Neuronal stem cell (in vitro differentiated cells): ENCODE results near the gene COL11A1. TPM values are rescaled to one million over a fixed set of nuclear protein-coding genes. Genes with fewer than 3 reads are reported as not detected.

ENCODE experiments used
- DNase-seq: peaks from one replicate; pipeline ENCODE4 v3.0.0-alpha.2; 2013; ENCODE audit warnings: low spot score
- H2AFZ ChIP-seq: one replicate; pipeline ENCODE4 v1.6.1; 2013; ENCODE audit warnings: mild to moderate bottlenecking, low read length, inconsistent platforms
- H2AK5ac ChIP-seq: 2 replicates; pipeline ENCODE4 v1.6.1; 2013; ENCODE audit warnings: low read depth, mild to moderate bottlenecking, inconsistent platforms, low read length, moderate library complexity, mixed read lengths
- H2BK120ac ChIP-seq: 2 replicates; pipeline ENCODE4 v1.6.1; 2013; ENCODE audit warnings: low read depth, mild to moderate bottlenecking, inconsistent platforms, low read length, moderate library complexity, mixed read lengths
- H2BK12ac ChIP-seq: one replicate; pipeline ENCODE4 v1.6.1; 2013; ENCODE audit warnings: low read length, inconsistent platforms
- H2BK15ac ChIP-seq: 2 replicates; pipeline ENCODE4 v1.6.1; 2013; ENCODE audit warnings: mild to moderate bottlenecking, low read length, inconsistent platforms, mixed read lengths
- H2BK5ac ChIP-seq: one replicate; pipeline ENCODE4 v1.6.1; 2013; ENCODE audit warnings: inconsistent platforms, mild to moderate bottlenecking, low read length, moderate library complexity
- H3K14ac ChIP-seq: one replicate; pipeline ENCODE4 v1.6.1; 2013; ENCODE audit warnings: low read length, inconsistent platforms
- H3K18ac ChIP-seq: 2 replicates; pipeline ENCODE4 v1.6.1; 2013; ENCODE audit warnings: low read length, inconsistent platforms
- H3K23ac ChIP-seq: 2 replicates; pipeline ENCODE4 v1.6.1; 2013; ENCODE audit warnings: low read depth, mild to moderate bottlenecking, mixed read lengths, low read length, inconsistent platforms; ENCODE audit not compliant: poor library complexity
- H3K27ac ChIP-seq: replicated peaks from 3 replicates; pipeline ENCODE4 v1.5.1; 2013; ENCODE audit warnings: low read length, inconsistent platforms
- H3K27me3 ChIP-seq, 3 experiments: 2 replicates each; pipeline ENCODE4 v1.6.1; 2013; ENCODE audit warnings: low read length in 3 of 3, mild to moderate bottlenecking in 2 of 3, inconsistent platforms in 1 of 3, low read depth in 1 of 3, mixed read lengths in 1 of 3, moderate library complexity in 1 of 3; ENCODE audit not compliant: control insufficient read depth in 3 of 3, insufficient read depth in 3 of 3
- H3K36me3 ChIP-seq, 2 donors: replicated peaks in 1 of 2; 2 replicates each; pipeline ENCODE4 v1.6.1; 2013; ENCODE audit warnings: low read length in 2 of 2; ENCODE audit not compliant: control insufficient read depth in 2 of 2, insufficient read depth in 2 of 2
- H3K4ac ChIP-seq: 2 replicates; pipeline ENCODE4 v1.6.1; 2013; ENCODE audit warnings: inconsistent platforms, mild to moderate bottlenecking, low read length, moderate library complexity
- H3K4me1 ChIP-seq, 2 donors: 1 replicate in 1 of 2; 2 replicates in 1 of 2; pipeline ENCODE4 v1.6.1; 2013; ENCODE audit warnings: low read length in 2 of 2, low read depth in 1 of 2; ENCODE audit not compliant: control insufficient read depth in 2 of 2, insufficient read depth in 1 of 2
- H3K4me2 ChIP-seq: one replicate; pipeline ENCODE4 v1.6.1; 2013; ENCODE audit warnings: mild to moderate bottlenecking, low read length, inconsistent platforms; ENCODE audit not compliant: insufficient read depth, poor library complexity, severe bottlenecking
- H3K4me3 ChIP-seq, 2 donors: 2 replicates each; pipeline ENCODE4 v1.5.1; 2013; ENCODE audit warnings: low read length in 2 of 2, mild to moderate bottlenecking in 2 of 2, inconsistent platforms in 1 of 2, moderate library complexity in 1 of 2
- H3K79me1 ChIP-seq: one replicate; pipeline ENCODE4 v1.6.1; 2013; ENCODE audit warnings: low read depth, mild to moderate bottlenecking, inconsistent platforms, low read length, moderate library complexity
- H3K9ac ChIP-seq: one replicate; pipeline ENCODE4 v1.6.1; 2013; ENCODE audit warnings: mild to moderate bottlenecking, low read depth, low read length, inconsistent platforms; ENCODE audit not compliant: poor library complexity
- H3K9me3 ChIP-seq, 2 donors: replicated peaks in 1 of 2; 2 replicates each; pipeline versions ENCODE3 to v1.6.1; 2013; ENCODE audit warnings: low read length in 2 of 2, mild to moderate bottlenecking in 2 of 2, inconsistent platforms in 1 of 2, low read depth in 1 of 2, mixed read lengths in 1 of 2, moderate library complexity in 1 of 2; ENCODE audit not compliant: control insufficient read depth in 2 of 2, insufficient read depth in 1 of 2
- H4K8ac ChIP-seq: one replicate; pipeline ENCODE4 v1.6.1; 2013; ENCODE audit warnings: low read depth, mild to moderate bottlenecking, inconsistent platforms, low read length, moderate library complexity
- H4K91ac ChIP-seq: one replicate; pipeline ENCODE4 v1.6.1; 2013; ENCODE audit warnings: low read length, low read depth, mild to moderate bottlenecking, inconsistent platforms; ENCODE audit not compliant: poor library complexity
- WGBS, 2 donors: extraction: QIAGEN DNeasy Blood & Tissue Kit; methylation state at CpG; one replicate each; pipeline ENCODE4 v1.1.7; 2013; ENCODE audit warnings: missing lambda C conversion rate in 2 of 2, mixed read lengths in 1 of 2; ENCODE audit not compliant: insufficient read length in 2 of 2, insufficient replicate concordance in 1 of 2; ENCODE audit errors: extremely low coverage in 2 of 2; 5-methylcytosine and 5-hydroxymethylcytosine counted together
- polyA plus RNA-seq, 2 experiments: library from polyadenylated mRNA; stranded (reverse); fragments of 200-250 nt; gene quantifications; one replicate each; pipeline ENCODE4 v1.2.3, GENCODE V29; 2013

COL11A1 gene
- polyA plus RNA-seq (2013, experiment 1 of 2): 119 TPM
- polyA plus RNA-seq (2013, experiment 2 of 2): 130 TPM

DNA sequence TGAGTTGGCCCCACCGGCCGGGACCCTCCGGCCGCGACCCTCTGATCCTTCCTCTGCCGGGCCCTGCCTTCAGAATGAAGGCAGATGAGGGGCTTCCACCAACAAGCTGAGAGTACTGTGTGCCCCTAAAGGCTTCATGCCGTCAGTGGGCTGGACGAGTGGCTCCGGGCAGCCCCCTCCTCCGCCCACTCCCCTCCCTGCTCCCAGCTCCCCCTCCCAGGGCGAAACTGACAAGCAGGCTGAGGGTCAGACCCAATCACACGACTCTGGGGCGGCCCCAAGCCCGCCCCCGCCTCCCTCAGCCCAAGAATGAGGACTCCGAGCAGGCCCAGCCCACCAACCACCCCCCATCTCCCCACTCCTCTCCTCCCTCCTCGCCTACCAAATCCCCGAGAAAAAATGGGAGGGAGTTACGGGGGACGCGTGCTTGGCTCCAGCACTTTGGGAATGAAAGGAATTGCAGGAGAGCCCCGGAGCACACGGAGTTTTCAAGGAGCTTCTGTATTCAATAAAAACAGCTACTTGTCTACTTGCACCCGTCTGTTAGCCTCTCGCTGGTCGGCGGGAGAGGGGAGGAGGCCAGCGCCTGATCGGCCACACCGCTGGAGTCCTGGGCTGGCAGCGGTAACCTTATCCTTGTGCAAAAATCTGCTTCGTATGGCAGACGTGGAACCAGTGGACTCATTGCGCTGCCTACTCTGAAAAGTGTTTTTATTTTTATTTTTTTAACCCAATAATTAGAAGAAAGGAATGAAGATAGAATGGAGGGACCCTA, at the start of gene COL11A1:
Gene COL11A1, minus strand, starts transcription at position 147 of the 775 bp plus-strand sequence. CDS start 344 bp downstream, outside the sequence.
- Histone ChIP-seq H2BK120ac (no peak within 1 kb of the TSS), H2BK15ac (no peak within 1 kb of the TSS), H3K79me1 (peaks cover 4% of the 10 kb centered on the region), H3K4me3 (peak within 1 kb of the TSS; percentile 63 to 99), H3K27ac (peak within 1 kb of the TSS; percentile 99), H3K4me2 (peak within 1 kb of the TSS; percentile 57), H4K8ac (no peak within 1 kb of the TSS), H3K9me3 (no peaks in the 10 kb centered on the region), H4K91ac (no peak within 1 kb of the TSS), H3K4ac (no peak within 1 kb of the TSS), H3K27me3 (no peaks in the 10 kb centered on the region), H2AFZ (peak within 1 kb of the TSS; percentile 96), H3K36me3 (no peaks in the 10 kb centered on the region), H2AK5ac (peak within 1 kb of the TSS; percentile 20), H3K23ac (no peak within 1 kb of the TSS), H2BK5ac (peak within 1 kb of the TSS; percentile 4), H3K14ac (peak within 1 kb of the TSS; percentile 71), H3K18ac (peak within 1 kb of the TSS; percentile 89), H3K9ac (peak within 1 kb of the TSS; percentile 85), H2BK12ac (no peak within 1 kb of the TSS), H3K4me1 (peaks cover 0 to 4% of the 10 kb centered on the region in 2 donors)
- no CpG with 5 or more reads among the region's 34 CpGs for WGBS, 2 donors
- peak; percentile 91 for DNase-seq

DNA sequence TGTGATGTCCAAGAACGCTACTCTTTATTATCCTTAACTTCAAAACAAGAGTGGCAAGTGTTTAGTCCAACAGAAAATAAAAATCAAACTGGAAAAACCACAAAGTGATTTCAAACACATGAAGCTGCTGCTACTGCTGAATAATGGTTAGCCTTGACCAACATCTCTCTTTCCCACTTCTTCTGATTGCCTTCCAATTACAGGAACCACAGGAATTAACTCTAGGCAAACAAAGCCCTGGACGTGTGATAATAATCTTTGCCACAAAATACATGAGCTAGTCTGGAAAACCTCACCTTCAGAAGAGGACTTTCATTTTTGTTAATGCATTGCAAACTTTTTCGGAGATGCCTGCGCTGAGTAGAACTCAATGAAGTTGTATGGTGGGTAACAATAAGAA, 48.6 kb upstream of the COL11A1 start:
- no CpG with 5 or more reads among the region's 4 CpGs for WGBS, 2 donors
- no peak overlapping the region for H3K9ac ChIP-seq
- H3K23ac ChIP-seq: no peak overlapping the region
- no peaks in the 10 kb centered on the region for H3K9me3 ChIP-seq
- no peak overlapping the region for H3K14ac ChIP-seq
- H3K4me2 ChIP-seq: no peak overlapping the region
- H2BK15ac ChIP-seq: no peak overlapping the region
- H3K4me3 ChIP-seq: no peak overlapping the region
- H3K18ac ChIP-seq: no peak overlapping the region
- H3K4me1 ChIP-seq: no peaks in the 10 kb centered on the region
- H3K79me1 ChIP-seq: no peaks in the 10 kb centered on the region
- no peaks in the 10 kb centered on the region for H3K27me3 ChIP-seq
- H3K27ac ChIP-seq: no peak overlapping the region
- H2BK5ac ChIP-seq: no peak overlapping the region
- no peak for DNase-seq
- no peak overlapping the region for H4K8ac ChIP-seq
- H3K4ac ChIP-seq: no peak overlapping the region
- H2AFZ ChIP-seq: no peak overlapping the region
- H2BK12ac ChIP-seq: no peak overlapping the region
- no peak overlapping the region for H4K91ac ChIP-seq
- H3K36me3 ChIP-seq: no peaks in the 10 kb centered on the region
- no peak overlapping the region for H2BK120ac ChIP-seq
- H2AK5ac ChIP-seq: no peak overlapping the region

DNA sequence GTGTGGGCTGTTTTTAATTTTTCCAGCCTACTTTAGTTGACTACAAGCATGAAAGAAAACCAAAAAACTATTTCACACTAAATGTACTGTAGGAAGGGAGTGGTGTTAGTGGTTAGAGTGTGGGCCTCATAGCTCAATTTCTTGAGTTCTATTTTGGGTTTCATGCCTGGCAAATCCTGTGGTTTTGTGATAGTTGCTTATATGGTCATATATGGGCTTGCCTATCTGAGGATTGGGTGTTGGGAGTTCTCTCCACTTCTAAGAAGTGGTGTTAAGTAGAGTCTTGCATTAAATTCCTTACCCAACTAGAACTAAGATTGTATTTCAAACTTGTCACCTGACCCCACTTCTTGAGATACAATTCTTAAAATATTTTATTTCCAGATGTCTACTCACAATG, 37.8 kb upstream of the COL11A1 start:
- Histone ChIP-seq H3K23ac (no peak overlapping the region), H3K36me3 (no peaks in the 10 kb centered on the region), H3K4me1 (no peaks in the 10 kb centered on the region), H3K27me3 (no peaks in the 10 kb centered on the region), H2BK12ac (no peak overlapping the region), H2BK15ac (no peak overlapping the region), H2AFZ (no peak overlapping the region), H3K9me3 (no peaks in the 10 kb centered on the region), H2BK120ac (no peak overlapping the region), H3K27ac (no peak overlapping the region), H4K91ac (no peak overlapping the region), H3K4me3 (no peak overlapping the region), H2AK5ac (no peak overlapping the region), H4K8ac (no peak overlapping the region), H3K14ac (no peak overlapping the region), H3K9ac (no peak overlapping the region), H3K18ac (no peak overlapping the region), H3K4me2 (no peak overlapping the region), H2BK5ac (no peak overlapping the region), H3K4ac (no peak overlapping the region), H3K79me1 (no peaks in the 10 kb centered on the region)
- no peak for DNase-seq

DNA sequence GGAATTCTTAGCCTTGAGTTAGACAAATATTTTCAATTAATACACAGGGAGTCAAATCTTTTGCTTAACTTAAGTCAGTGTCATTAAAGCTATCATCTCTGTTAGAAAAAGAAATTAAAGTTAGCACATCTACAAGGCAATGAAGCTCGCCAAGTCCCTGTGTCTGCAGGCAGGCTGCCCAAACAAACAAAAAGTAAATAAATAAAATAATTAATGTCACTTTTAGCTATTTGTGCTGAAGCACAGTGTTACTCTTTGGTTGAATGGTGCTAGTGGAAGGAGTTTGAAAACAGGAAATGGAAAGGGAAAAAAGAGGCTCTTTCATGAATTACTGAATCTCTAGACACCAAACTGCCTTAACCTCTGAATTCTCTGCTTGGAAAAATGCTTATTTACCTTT, 37.1 kb upstream of the COL11A1 start:
- Histone ChIP-seq H3K27me3 (no peaks in the 10 kb centered on the region), H3K4me2 (no peak overlapping the region), H2BK120ac (no peak overlapping the region), H2AK5ac (no peak overlapping the region), H3K9me3 (no peaks in the 10 kb centered on the region), H3K9ac (no peak overlapping the region), H3K4me1 (no peaks in the 10 kb centered on the region), H3K18ac (no peak overlapping the region), H4K8ac (no peak overlapping the region), H2BK15ac (no peak overlapping the region), H2BK5ac (no peak overlapping the region), H3K14ac (no peak overlapping the region), H4K91ac (no peak overlapping the region), H2AFZ (no peak overlapping the region), H3K79me1 (no peaks in the 10 kb centered on the region), H3K27ac (no peak overlapping the region), H3K23ac (no peak overlapping the region), H2BK12ac (no peak overlapping the region), H3K4ac (no peak overlapping the region), H3K4me3 (no peak overlapping the region), H3K36me3 (no peaks in the 10 kb centered on the region)
- no peak for DNase-seq
- no CpG with 5 or more reads among the region's 1 CpG for WGBS, 2 donors
